Ammon's horn (tissue), 1 donor: ENCODE results near the gene NBPF12.
A peak's percentile ranks its signal among the peaks of the same experiment; 100 is the strongest.
"Not testable (repeated sequence)": the region's sequence is repeated elsewhere in the genome, so short reads cannot be mapped to it uniquely, and the experiment has no call there.

Experiments used
- DNase-seq: peaks from one replicate; pipeline ENCODE4 v3.0.0-alpha.2; 2016; ENCODE audit warnings: low spot score

The NBPF12 gene, protein sequence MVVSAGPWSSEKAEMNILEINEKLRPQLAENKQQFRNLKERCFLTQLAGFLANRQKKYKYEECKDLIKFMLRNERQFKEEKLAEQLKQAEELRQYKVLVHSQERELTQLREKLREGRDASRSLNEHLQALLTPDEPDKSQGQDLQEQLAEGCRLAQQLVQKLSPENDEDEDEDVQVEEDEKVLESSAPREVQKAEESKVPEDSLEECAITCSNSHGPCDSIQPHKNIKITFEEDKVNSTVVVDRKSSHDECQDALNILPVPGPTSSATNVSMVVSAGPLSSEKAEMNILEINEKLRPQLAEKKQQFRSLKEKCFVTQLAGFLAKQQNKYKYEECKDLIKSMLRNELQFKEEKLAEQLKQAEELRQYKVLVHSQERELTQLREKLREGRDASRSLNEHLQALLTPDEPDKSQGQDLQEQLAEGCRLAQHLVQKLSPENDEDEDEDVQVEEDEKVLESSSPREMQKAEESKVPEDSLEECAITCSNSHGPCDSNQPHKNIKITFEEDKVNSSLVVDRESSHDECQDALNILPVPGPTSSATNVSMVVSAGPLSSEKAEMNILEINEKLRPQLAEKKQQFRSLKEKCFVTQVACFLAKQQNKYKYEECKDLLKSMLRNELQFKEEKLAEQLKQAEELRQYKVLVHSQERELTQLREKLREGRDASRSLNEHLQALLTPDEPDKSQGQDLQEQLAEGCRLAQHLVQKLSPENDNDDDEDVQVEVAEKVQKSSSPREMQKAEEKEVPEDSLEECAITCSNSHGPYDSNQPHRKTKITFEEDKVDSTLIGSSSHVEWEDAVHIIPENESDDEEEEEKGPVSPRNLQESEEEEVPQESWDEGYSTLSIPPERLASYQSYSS (N-terminal part only)

DNA sequence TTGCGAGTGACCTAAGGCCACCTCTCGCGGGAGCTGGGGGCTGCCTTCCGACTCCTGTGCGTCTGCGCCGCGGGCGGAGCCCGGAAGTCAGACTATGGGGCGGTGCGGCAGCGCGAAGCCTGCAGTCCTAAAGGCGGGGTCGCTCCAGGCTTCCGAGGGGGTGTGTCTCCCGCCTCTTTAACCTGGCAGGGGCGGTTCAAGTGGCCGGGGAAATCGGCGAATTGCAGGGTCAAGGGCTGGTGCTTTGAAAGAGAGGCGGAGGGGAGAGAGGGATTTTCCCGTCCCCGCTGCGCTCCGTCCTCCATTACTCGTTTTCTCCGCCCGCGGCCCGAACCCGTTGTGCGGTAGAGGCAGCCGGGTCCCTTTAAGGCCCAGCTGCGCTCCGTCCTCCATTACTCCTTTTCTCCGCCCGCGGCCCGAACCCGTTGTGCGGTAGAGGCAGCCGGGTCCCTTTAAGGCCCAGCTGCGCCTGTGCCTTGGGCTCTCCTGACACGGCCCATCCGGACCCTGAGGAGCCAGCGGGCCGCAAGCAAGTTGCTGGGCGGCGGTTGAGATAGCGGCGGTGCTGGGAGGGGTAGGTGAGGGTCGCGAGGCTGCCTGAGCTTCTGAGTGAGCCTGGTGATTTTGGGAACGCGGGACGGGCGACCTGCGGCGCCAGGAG, at the start of gene NBPF12:
Gene NBPF12, plus strand, starts transcription at position 83 of the 661 bp plus-strand sequence. CDS start 21,820 bp downstream, outside the sequence.
- peak; percentile 74 for DNase-seq

DNA sequence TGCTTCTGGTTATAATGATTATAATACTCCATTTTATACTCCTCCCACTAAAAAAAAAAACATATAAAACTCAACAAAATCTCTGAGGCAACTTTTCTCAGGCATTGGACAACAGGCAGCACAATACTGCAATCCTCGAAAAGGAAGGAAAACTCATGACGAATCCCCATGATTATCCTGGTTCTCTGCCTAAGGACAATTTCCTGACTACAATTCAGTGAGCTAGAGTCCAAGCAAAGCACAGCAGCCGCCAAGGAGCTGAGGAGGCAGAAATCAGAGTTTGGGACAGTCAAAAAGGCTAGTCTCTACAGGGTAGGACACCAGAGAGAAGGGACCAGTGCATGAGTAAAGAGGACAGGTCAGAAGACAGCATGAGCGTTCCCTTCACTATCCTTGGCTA, 46.8 kb upstream of the NBPF12 start:
- DNase-seq: not testable (repeated sequence)

DNA sequence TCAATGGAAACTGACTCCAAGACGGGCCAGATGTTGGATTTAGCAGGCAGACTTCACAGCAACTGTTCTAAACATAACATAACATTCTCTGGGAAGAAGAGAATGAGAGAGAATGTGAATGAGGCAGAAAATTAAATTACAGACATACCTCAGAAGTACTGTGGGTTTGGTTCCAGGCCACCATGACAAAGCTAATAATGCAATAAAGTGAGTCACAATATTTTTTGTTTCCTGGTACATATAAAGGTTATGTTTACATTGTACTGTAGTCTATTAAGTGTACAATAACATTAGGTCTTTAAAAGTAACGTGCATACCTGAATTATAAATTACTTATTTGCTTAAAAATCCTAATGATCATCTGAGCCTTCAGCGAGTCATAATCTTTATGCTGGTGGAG, 45.8 kb upstream of the NBPF12 start:
- DNase-seq: not testable (repeated sequence)

DNA sequence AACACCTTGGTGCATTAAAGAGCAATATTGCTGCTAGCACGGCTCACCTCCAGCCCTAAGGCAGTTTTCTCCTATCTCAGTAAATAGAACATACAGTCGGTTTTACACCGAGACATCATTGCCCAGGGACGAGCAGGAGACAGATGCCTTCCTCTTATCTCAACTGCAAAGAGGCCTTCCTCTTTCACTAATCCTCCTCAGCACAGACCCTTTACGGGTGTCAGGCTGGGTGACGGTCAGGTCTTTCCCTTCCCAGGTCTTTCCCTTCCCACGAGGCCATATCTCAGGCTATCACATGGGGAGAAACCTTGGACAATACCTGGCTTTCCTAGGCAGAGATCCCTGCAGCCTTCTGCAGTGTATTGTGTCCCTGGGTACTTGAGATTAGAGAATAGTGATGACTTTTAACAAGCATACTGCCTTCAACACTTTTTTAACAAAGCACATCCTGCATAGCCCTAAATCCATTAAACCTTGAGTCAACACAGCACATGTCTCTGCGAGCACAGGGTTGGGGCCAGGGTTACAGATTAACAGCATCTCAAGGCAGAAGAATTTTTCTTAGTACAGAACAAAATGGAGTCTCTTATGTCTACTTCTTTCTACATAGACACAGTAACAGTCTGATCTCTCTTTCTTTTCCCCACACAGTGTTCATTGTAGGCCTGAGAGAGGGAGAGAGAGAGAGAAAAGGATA, 30.4 kb upstream of the NBPF12 start:
- DNase-seq: not testable (repeated sequence)

DNA sequence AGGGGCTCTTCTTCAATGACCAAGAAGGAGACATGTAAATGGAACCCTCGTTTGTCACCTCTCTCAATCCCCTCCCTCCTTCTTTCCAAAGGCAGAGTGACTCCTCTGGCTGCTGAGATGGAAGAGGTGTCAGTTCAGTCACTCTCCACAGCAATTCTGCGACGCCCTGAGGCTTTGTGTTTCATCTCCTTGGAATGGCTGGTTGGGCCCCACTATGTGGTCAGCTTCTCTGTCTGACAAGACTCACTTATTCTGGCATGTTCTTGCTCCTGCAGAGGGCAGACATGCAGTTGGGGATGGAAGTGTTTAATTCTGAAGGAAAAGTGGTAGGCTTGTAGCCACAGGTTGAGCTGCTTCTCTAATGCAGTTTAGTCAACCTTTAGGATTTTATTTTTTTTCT, 25.1 kb upstream of the NBPF12 start:
- DNase-seq: not testable (repeated sequence)

DNA sequence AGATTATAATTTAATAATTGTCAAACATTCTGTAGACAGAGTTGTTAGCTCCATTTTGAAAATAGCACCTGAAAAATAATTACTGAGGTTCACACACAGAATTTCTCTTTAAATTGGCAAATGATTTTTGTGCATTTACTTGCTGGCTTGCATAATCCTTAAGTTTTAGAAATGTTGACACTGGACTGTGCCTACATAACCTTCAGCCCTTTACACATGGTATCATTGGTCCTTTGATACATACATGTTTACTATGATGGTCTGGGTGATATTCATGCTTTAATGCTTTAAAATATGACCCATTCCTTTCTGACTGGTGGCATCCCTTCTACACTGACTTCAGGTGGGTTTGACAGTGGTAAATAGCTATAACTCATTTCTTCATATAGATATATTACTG, 17.3 kb upstream of the NBPF12 start:
- not testable (repeated sequence) for DNase-seq

DNA sequence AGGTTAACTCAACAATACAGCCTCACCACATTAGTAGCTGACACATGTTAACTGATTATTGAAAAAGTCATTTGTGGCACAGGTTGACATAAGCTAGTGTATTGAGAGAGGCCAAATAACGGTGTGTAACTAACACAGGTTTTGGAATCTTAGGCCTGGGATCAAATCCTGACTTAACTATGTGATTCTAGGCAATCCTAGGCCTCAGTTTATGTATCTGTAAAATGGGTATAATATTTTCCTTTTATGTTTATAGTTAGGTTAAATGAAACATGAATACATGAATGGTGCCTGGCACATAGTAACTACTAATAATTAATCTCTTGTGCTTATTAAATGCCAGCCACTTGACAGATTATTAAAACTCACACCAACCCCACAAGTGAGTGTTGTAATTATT, 15.5 kb upstream of the NBPF12 start:
- DNase-seq: not testable (repeated sequence)

DNA sequence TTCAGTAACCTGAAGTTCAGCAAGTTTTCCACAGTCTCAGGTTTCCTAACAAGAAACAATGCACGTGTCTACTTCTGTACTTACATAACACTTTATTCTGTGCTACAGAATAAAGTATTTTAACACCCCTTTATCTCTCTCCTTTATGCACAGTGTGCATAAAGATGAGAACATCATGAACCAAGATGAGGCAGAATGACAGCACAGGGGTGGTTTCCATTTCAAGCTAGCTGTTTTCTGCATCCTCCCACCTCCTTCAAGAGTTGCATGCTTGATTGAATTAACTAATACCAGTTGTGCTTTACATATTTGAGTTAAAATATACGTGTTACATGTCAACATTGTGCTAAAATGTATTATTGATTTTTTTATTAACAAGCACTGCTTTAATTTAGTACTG, 14.0 kb upstream of the NBPF12 start:
- not testable (repeated sequence) for DNase-seq

DNA sequence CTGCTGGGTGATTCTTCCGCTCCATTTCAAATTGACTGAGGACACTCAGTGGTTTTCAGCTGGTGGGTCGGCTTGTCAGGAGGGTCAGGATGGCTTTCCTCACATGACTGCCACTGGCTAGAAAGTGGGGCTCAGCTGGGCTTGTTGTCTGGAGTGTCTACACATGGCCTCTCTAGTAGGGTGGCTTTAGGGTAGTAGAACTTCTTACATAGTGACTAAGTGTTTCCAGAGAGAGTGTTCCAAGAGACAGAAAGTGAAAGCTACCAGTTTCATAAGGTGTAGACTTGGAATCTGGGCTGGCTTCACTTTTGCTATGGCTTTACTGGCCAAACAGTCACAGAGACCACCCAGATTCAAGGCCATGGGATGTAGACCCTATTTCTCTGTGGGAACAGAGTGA, 11.7 kb upstream of the NBPF12 start:
- not testable (repeated sequence) for DNase-seq

DNA sequence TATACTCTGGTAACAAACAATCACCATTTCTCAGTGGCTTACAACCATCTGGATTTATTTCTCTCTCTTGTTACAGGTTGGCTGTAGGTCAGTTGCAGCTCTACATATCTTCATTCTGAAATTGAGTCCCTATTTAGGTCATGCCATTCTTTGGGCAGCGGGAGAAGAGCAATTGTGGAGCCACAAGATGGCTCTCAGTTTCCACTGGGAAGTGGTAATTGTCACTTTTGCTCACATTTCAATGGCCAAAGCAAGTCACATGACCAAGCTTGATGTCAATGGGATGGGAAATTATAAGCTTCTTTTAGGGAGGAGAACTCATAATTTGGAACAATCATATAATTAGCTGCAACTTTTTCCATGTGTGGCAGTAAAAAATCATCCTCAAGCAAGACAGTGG, 7.9 kb upstream of the NBPF12 start:
- DNase-seq: not testable (repeated sequence)

DNA sequence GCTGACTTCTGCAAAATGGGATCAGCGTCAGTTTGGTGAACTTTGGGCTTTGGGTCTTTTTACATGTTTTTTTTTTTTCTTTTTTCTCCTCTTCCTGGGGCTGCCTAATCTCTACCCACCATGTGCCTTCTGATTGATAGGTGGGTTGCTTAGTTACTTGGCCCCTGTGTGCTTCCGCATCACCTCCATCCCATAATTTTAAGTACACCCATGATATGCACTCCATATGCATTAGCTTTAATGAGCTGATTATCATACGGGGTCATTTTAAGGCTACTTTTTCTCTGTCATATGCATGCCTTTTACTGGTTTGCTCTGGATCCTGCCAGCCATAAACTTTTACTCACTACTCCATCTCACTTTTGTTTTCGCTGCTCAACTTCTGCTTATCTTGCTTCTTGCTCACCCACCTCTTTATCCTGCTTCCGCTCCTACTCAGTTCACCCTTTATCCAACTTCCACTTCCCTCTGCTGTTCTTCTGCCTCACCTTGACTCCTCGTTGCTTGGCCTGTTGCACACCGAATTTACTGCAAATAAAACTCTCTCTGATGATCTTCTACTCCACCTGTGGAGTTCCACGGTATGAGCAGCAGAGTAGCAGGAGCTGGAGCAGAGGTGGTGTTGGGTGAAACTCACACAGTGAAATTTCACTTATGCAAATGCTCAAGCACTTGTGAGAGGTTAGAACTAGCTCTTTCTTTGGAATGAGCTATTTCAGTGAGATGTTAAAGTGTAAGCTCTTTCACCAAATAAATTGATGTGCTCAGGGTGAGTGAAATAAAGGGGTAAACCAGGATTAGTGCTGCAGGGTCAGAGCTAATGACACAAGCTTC, 3.5 kb upstream of the NBPF12 start:
- DNase-seq: not testable (repeated sequence)

DNA sequence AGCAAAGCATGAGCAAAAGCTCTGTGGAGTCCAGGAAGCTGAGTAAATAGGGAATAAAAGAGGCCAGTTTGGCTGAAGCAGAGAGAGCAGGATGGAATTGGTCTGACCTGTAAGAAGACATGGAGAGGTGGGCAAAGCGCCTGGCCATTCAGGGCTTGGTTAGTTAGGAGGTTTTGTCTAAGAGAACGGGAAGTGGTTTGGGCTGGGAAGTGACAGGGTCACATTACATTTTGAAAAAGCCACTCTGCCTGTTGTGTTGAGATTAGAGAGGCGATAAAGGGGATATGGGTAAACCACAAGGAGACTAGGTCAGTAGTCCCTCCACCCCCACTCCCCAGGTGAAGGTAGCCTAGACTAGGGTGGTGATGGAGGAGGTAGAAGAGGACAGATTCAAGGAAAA, 662 bp upstream of the NBPF12 start:
- DNase-seq: not testable (repeated sequence)

DNA sequence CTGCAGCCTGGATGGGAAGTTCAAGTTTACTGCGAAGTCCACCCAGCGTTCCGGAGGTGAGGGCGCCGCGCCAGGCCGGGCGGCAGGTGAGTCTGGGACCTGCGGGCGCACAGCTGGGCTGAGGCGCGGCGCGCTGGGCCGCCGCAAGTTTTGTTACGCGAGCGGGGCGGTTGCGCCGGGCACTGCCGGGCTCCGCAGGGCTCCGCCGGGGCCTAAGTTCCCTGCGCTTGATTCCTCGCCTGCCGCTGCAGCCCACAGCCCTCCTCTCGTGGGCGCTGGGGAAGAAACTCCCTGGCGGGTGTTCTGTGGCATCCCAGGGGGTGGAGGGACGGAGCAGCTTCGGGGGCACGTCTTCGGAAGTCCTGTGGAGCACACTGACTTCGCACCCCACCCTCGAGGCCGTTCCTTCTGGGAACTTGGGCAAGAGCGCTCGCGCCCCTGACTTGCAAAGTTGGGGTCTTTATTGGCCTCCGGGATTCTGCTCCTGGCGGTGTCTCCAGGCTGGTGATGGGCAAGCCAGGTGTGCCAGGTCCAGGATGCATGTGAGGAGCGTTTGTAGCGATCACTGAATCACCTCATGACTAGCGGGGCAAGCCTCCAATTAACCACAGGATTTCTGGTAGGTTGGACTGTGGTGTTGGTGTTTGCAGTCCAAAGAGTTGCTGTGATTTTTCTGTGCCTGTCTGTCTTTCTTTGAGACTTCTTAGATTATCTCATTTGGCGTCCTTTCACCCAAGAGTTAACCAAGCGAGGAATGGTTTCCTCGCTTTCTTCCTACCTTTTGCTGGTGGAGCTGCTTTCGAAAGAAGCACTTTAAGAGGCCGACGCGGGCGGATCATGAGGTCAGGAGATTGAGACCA, 1.0 kb downstream of the NBPF12 start:
- peak; percentile 1 for DNase-seq

DNA sequence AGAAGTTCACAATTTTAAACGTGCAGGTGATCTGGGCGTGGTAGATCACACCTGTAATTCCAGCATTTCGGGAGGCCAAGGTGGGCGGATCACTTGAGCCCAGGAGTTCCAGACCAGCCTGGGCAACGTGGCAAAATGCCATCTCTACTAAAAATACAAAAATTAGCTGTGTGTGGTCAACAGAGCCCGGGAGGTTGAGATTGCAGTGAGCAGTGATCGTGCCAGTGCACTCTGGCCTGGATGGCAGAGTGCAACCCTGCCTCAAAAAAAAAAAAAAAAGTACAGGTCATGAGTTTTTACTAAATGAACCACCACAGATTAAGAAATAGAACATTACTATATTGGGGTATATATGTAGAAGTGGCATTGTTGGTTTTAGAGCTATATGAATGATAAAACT, 2.2 kb downstream of the NBPF12 start:
- DNase-seq: not testable (repeated sequence)

DNA sequence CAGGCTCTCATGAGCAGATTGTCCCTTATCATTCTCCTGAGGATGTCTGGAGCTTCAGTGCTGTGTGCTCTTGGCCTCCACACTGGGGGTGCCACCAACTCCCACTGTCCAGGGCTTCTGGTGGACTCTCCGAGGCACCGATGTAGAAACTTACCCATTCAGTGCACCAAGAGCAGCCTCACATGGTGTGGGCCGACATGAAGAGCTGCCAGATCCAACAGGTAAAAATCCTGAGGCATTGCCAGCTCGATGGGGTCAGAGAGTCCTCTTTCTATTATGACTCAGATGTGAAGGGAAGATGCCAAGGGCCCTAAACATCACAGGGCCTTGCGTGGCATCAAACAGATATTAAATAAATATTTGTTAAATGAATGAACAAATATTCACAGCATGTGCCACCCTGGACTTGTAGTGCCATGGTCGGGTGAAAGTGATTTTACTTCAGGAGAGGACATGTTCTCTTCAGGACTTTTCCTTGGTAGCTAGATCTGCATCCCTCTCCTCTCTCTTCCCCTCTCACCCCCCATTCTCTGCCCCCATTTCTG, 5.3 kb downstream of the NBPF12 start:
- not testable (repeated sequence) for DNase-seq

DNA sequence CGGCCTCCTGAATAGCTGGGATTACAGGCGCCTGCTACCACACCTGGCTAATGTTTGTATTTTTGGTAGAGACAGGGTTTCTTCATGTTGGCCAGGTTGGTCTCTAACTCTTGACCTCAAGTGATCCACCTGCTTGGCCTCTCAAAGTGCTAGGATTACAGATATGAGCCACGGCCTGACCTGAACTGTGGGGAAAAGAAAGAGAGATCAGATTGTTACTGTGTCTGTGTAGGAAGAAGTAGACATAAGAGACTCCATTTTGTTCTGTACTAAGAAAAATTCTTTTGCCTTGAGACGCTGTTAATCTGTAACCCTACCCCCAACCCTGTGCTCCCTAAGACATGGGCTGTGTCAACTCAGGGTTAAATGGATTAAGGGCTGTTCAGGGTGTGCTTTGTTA, 10.0 kb downstream of the NBPF12 start:
- DNase-seq: not testable (repeated sequence)

DNA sequence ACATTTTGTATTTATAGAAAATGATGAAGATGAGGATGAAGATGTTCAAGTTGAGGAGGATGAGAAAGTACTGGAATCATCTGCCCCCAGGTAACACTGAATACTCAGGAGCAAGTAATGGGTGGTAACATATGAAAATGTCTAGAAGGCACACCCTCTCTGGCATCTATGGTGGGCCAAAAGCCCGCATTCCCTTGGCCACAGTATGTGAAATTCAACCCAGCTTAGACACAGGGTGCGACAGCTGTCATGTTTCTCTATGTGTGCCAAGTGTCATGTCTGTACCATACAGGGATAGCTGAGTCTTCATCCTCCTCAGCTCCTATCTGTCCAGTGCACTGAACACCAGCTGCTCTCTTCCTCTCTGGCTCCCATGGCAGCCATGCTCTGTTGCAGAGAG, 26.2 kb downstream of the NBPF12 start:
- not testable (repeated sequence) for DNase-seq

DNA sequence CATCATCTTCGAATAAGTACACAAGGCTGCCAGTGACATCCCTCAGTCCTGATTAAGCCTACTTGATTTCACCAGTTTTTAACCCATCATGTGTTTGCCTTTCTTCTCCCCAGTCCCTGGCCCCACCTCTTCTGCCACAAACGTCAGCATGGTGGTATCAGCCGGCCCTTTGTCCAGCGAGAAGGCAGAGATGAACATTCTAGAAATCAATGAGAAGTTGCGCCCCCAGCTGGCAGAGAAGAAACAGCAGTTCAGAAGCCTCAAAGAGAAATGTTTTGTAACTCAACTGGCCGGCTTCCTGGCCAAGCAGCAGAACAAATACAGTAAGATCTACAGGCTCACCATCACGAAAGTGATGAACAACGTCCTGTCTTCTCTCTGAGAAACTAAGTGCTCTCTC, 28.2 kb downstream of the NBPF12 start:
- not testable (repeated sequence) for DNase-seq

DNA sequence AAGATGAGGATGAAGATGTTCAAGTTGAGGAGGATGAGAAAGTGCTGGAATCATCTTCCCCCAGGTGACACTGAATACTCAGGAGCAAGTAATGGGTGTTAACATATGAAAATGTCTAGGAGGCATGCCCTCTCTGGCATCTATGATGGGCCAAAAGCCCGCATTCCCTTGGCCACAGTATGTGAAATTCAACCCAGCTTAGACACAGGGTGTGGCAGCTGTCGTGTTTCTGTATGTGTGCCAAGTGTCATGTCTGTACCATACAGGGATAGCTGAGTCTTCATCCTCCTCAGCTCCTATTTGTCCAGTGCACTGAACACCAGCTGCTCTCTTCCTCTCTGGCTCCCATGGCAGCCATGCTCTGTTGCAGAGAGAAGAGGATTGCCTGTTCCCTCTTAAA, 32.5 kb downstream of the NBPF12 start:
- not testable (repeated sequence) for DNase-seq
